Gastrocnemius medialis (tissue), 4 donors: ENCODE measurements around the gene FARS2.
A peak's percentile ranks its signal among the peaks of the same experiment; 100 is the strongest.

Experiments
- CTCF ChIP-seq, 5 experiments: fragments of 450-650 bp in 3 of 5; fragments of 200-600 bp in 2 of 5; sonication (generic) in 2 of 5; IDR thresholded peaks in 4 of 5; conservative IDR thresholded peaks in 1 of 5; 1 replicate in 4 of 5; 2 replicates in 1 of 5; pipeline ENCODE4 v1.5.1; 2016 to 2019; ENCODE audit warnings: antibody characterized with exemption in 5 of 5, mild to moderate bottlenecking in 3 of 5, moderate library complexity in 3 of 5
- POLR2A ChIP-seq, 2 donors: fragments of 450-650 bp; IDR thresholded peaks; one replicate each; pipeline ENCODE4 v1.6.1; 2017; ENCODE audit warnings: antibody characterized with exemption in 2 of 2, mild to moderate bottlenecking in 2 of 2, moderate library complexity in 2 of 2

- TF ChIP-seq CTCF (IDR thresholded peaks at IDR 0.05 in 4 of 5, conservative IDR thresholded peaks at IDR 0.05 in 1 of 5) (peak; percentile 34 to 79 (median 64)), POLR2A (IDR thresholded peaks at IDR 0.05) (no peak)
Measured at GRCh38 chr6:5302995-5303622, 41.8 kb downstream of the FARS2 start.
